ENCODE results near the gene METTL6.

The METTL6 gene

GRCh38 chr3:15455756-15456155 is 28.4 kb upstream of the METTL6 start:
- Histone ChIP-seq H3K9ac (ENCODE audit: low read length) (no peak overlapping the region), H3K4me1 (ENCODE audit: low read length) (peaks cover 3% of the 10 kb centered on the region), H3K4me3 (ENCODE audit: low read length) (no peak overlapping the region), H3K27ac (ENCODE audit: low read length) (no peak overlapping the region), H2AFZ (ENCODE audit: low read length) (no peak overlapping the region), H3K36me3 (replicated peaks; ENCODE audit: insufficient read depth, low read length) (no peaks in the 10 kb centered on the region), H3F3A (ENCODE audit: insufficient read depth, low read length) (no peaks in the 10 kb centered on the region), H3K79me2 (ENCODE audit: low read length) (no peaks in the 10 kb centered on the region), H3K9me3 (replicated peaks; ENCODE audit: insufficient read depth, low read length) (no peaks in the 10 kb centered on the region), H3K27me3 (replicated peaks; ENCODE audit: insufficient read depth, low read length) (no peaks in the 10 kb centered on the region), H3K9me2 (replicated peaks; ENCODE audit: insufficient read depth, low read length) (no peaks in the 10 kb centered on the region), H4K20me1 (ENCODE audit: insufficient read depth, low read length) (no peaks in the 10 kb centered on the region), H3K4me2 (ENCODE audit: low read depth, low read length) (no peak overlapping the region)
- TF ChIP-seq CTCF (IDR thresholded peaks at IDR 0.05; ENCODE audit: low read length) (no peak), EZH2phosphoT487 (IDR thresholded peaks at IDR 0.05; ENCODE audit: low read length) (no peak), EZH2 (optimal IDR thresholded peaks at IDR 0.05; ENCODE audit: low read depth, low read length) (no peak)
- no peak for DNase-seq

GRCh38 chr3:15454965-15455364 is 27.6 kb upstream of the METTL6 start:
- Histone ChIP-seq H3F3A (ENCODE audit: insufficient read depth, low read length) (no peaks in the 10 kb centered on the region), H3K4me3 (ENCODE audit: low read length) (no peak overlapping the region), H3K9ac (ENCODE audit: low read length) (no peak overlapping the region), H3K4me1 (ENCODE audit: low read length) (no peaks in the 10 kb centered on the region), H3K9me2 (replicated peaks; ENCODE audit: insufficient read depth, low read length) (no peaks in the 10 kb centered on the region), H3K79me2 (ENCODE audit: low read length) (no peaks in the 10 kb centered on the region), H2AFZ (ENCODE audit: low read length) (no peak overlapping the region), H3K27ac (ENCODE audit: low read length) (no peak overlapping the region), H3K9me3 (replicated peaks; ENCODE audit: insufficient read depth, low read length) (no peaks in the 10 kb centered on the region), H3K4me2 (ENCODE audit: low read depth, low read length) (no peak overlapping the region), H3K27me3 (replicated peaks; ENCODE audit: insufficient read depth, low read length) (no peaks in the 10 kb centered on the region), H3K36me3 (replicated peaks; ENCODE audit: insufficient read depth, low read length) (no peaks in the 10 kb centered on the region), H4K20me1 (ENCODE audit: insufficient read depth, low read length) (no peaks in the 10 kb centered on the region)
- TF ChIP-seq EZH2 (optimal IDR thresholded peaks at IDR 0.05; ENCODE audit: low read depth, low read length) (no peak), CTCF (IDR thresholded peaks at IDR 0.05; ENCODE audit: low read length) (no peak)
- DNase-seq: no peak

GRCh38 chr3:15453991-15454625 is 26.8 kb upstream of the METTL6 start:
- DNase-seq: no peak
- Histone ChIP-seq H2AFZ (ENCODE audit: low read length) (no peak overlapping the region), H4K20me1 (ENCODE audit: insufficient read depth, low read length) (no peaks in the 10 kb centered on the region), H3K4me2 (ENCODE audit: low read depth, low read length) (no peak overlapping the region), H3K9me2 (replicated peaks; ENCODE audit: insufficient read depth, low read length) (no peaks in the 10 kb centered on the region), H3K27me3 (replicated peaks; ENCODE audit: insufficient read depth, low read length) (no peaks in the 10 kb centered on the region), H3K9me3 (replicated peaks; ENCODE audit: insufficient read depth, low read length) (no peaks in the 10 kb centered on the region), H3F3A (ENCODE audit: insufficient read depth, low read length) (no peaks in the 10 kb centered on the region), H3K27ac (ENCODE audit: low read length) (no peak overlapping the region), H3K79me2 (ENCODE audit: low read length) (no peaks in the 10 kb centered on the region), H3K4me1 (ENCODE audit: low read length) (no peaks in the 10 kb centered on the region), H3K9ac (ENCODE audit: low read length) (no peak overlapping the region), H3K36me3 (replicated peaks; ENCODE audit: insufficient read depth, low read length) (no peaks in the 10 kb centered on the region), H3K4me3 (ENCODE audit: low read length) (no peak overlapping the region)
- no peak for TF ChIP-seq CTCF (IDR thresholded peaks at IDR 0.05; ENCODE audit: low read length)
- no peak for TF ChIP-seq EZH2 (optimal IDR thresholded peaks at IDR 0.05; ENCODE audit: low read depth, low read length)
- TF ChIP-seq EZH2phosphoT487 (IDR thresholded peaks at IDR 0.05; ENCODE audit: low read length): no peak
